Stimulated activated CD8-positive, alpha-beta memory T cell treated with anti-CD3 and anti-CD28 coated beads, Interleukin-7, amount 100 ng/mL, for 24 hours (primary cell): ENCODE measurements around the gene MACROD2.
"Not testable (repeated sequence)": the region's sequence is repeated elsewhere in the genome, so short reads cannot be mapped to it uniquely, and the experiment has no call there.

Experiments used
- DNase-seq: peaks from one replicate; pipeline ENCODE4 v3.0.0-alpha.2; 2020; ENCODE audit warnings: low read depth

Gene MACROD2

DNA sequence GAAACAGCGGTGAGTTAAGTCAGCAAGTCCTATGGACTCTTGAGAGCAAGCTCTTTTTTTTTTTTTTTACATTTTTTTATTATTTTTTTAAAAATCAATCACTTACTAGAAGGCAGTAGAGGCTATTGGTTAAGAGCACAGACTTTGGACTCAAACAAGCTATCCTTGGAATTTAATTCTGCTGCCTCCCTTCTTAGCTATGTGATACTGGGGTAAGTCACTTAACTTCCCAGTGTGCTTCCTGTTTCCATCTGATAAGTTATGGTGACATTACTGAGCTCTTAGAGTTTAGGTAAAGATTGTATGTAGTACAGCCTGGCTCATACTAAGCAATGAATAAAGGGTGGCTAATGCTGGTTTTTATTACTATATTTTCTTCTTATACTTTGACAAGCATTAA, 1112.6 kb downstream of the MACROD2 start:
- no peak for DNase-seq

- DNase-seq, result no peak
These were observed 1114.2 kb downstream of the MACROD2 start for GRCh38 chr20:15109494-15109893.

GRCh38 chr20:15111654-15112053, 1116.3 kb downstream of the MACROD2 start:
- no peak for DNase-seq

- no peak for DNase-seq
These were observed 1117.9 kb downstream of the MACROD2 start for GRCh38 chr20:15113144-15113773.

DNA sequence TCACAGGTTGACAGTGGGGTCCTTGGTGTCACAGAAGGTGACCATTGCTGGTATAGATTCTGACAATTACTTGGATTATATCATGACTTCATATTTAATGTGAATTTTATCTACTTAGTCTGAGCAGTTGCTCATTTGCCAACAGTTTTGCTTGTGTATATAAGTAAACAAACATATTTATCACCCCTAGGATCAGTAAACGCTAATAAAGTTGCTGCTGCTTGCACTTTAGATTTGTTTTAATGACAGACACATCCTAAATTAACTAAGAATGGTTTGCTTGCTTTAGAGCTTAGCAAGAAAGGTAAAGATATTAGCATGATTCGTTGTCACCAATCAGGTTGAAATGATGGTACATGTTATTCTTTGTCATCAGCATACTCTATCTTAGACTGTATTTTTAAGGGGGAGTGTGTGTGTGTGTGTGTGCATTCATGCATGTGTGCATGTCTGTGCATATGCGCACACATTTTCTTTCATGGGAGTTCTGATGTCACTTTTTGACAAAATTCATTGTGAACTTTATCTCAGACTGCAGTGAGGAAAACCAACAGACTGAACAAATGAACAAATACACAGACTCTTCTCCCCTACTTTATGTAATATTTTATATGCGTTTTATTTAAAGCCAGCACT, 1124.7 kb downstream of the MACROD2 start:
- DNase-seq, result no peak

- no peak for DNase-seq
These were observed 1127.3 kb downstream of the MACROD2 start for GRCh38 chr20:15122613-15123012.

GRCh38 chr20:15131176-15131575, 1135.9 kb downstream of the MACROD2 start:
- no peak for DNase-seq

DNA sequence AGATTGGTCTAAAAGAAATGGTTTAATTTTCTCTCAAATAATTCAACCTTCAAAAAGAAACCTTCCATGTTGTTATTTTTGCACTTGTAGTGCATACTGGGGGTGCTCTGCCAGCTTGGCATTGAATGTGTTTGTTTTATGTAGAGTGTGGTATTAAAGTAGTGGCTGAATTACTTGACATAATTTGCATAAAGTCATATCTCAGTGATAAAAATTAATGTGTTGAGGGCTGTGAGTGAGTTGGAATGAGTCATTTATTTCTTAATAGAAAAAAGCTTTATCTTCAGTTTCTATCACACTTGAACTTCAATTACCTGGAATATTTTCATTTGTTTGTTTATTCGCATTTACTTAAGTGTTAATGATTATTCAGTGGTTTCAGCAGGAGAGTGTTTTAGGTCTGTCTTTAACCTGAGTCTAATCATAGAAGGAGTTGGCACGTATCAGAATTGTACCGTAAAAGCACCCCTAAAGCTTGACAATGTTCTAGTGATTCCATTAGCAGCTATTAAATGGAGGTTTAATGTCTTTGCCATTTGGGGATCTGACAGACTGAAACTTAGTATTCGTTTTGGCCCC, 1143.3 kb downstream of the MACROD2 start:
- no peak for DNase-seq

GRCh38 chr20:15139522-15139921, 1144.2 kb downstream of the MACROD2 start:
- no peak for DNase-seq

DNA sequence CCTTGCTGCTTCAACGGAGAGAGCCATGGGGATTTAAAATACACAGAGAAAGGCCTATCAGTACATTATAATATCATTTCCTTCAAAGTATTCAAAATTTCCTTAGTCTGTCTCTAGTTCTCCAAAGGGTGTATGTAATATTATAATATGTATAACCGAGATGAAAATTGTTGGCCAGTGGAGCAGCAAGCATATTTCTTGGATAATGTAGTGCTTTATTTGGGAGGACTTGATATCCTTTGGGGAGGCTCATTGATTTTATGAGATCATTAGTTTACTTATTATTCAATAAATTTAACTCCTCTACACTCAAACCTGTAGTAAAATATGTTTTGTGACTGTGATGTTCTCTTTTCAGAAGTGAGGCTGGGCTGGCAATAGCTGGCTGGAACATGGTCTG, 1145.0 kb downstream of the MACROD2 start:
- no peak for DNase-seq

DNA sequence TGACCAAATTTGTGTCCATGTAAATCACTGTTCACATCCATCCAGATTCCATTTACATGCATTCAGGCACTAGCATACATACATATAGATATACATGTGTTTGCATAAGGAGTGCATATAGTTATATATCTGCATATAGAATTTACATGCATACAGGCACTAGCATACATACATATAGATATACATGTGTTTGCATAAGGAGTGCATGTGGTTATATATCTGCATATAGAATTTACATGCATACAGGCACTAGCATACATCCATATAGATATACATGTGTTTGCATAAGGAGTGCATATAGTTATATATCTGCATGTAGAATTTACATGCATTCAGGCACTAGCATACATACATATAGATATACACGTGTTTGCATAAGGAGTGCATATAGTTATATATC, 1145.6 kb downstream of the MACROD2 start:
- not testable (repeated sequence) for DNase-seq

DNA sequence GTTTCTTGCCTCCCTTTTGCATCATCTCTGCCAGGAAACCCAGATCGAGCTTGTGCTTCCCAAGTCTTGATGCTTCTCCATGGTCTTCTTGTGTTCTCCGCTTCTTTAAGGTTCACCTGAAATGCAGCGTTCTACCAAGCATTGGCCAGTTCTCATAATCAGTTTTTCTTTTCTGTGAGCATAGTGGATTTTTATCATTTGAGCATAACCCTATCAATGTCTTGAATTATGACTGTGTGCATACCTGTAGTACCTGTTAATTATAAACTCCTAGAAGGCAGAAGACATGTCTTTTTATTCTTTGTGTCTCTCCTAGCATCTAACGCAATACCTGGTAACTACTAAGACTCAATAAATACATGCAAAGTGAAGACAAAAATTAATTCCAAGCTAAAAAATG, 1146.5 kb downstream of the MACROD2 start:
- DNase-seq, result no peak

DNA sequence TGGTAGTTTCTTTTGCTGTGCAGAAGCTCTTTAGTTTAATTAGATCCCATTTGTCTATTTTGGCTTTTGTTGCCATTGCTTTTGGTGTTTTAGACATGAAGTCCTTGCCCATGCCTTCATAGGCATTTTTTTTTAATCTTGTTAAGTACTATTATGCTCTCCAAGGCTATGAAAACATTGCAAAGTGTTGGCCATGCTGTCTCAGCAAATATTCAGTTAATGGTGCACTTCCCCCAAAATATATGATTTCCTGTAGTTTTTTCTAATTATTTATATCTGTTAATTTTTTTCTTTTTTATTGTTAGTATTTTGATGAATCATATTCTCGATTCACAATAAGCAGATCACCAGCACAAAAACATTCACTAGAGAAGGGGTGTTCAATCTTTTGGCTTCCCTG, 1148.2 kb downstream of the MACROD2 start:
- DNase-seq, result no peak

DNA sequence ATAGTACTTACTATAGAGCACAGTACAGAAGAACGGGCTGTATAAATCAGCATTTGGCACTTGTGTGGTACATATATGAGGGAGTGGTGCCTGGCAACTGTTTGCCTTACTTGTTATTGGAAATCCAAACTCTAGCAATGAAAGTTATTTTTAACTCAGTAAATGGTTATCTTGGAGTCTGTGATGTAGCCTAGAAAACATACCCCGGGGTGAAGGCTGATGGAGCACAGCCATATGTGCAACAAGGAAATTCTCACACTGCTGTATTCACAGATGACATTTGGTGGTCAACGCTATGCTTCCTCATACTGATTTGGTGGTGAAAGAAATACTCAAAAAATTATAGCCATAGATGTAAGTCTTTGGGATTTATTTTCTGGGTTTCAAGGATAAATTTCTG, 1149.6 kb downstream of the MACROD2 start:
- DNase-seq, result no peak

DNA sequence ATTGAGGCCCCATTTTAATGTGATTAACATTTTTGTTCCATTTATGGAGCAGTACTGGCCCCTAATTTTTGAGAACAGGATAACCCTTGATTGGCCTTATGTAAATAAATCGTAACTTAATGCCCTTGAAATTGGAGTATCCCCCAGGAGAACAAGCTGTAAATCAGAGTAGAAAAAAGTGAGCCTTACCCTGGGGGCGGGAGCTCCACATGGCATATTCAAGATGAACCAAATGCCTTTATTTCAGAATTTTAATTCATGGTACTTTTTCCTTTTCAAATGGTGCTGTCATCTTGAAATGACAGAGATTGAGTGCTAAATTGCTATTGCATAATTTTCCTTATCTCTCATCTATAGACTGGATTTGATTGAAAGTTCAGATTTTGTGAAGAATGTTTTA, 1151.6 kb downstream of the MACROD2 start:
- DNase-seq, result no peak

GRCh38 chr20:15154070-15154469, 1158.8 kb downstream of the MACROD2 start:
- DNase-seq, result no peak

GRCh38 chr20:15155848-15156401, 1160.6 kb downstream of the MACROD2 start:
- no peak for DNase-seq

GRCh38 chr20:15158533-15158932, 1163.2 kb downstream of the MACROD2 start:
- no peak for DNase-seq

DNA sequence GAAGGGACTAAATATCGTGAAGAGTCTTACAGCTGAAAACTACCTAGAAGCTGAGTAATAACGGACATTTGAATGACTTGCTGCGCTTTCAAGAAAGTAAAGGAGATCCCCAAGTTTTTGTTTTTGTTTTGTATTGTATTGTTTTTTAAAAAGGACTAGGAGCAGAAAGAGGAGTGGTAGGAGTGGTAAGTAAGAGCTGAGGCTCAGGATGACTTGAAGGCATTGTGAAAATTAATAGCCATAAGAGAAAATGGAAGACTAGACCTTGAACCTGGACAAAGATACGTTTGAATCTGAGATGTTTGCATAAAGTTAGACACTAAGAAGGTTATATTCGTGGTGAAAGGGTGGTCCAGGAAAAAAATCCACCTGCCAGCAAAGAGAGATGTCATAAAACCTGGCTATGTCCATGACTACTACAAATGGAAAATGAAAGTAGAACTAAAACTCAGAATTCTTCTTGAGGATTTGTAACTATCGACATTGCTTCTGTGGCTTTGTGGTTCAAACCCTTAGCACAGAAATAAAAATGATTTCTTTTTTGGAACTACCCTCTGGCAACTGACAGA, 1166.8 kb downstream of the MACROD2 start:
- no peak for DNase-seq

DNA sequence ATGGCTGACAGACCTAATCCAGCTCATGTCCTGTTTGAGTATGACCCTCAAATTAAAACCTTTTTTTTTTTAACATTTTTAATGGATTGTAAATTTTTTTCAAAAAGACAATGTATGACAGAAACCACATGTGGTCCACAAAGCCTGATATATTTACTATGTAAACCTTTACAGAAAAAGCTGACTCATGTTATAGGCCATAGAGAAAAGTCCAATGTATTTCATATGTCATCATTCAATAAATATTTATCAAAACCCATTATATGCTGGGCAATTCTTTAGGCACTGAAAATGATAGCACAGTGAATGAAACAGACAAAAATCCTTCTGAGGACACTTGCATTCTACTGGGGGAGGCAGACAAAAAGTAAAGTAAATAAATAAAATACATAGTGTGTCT, 1168.3 kb downstream of the MACROD2 start:
- DNase-seq, result no peak

DNA sequence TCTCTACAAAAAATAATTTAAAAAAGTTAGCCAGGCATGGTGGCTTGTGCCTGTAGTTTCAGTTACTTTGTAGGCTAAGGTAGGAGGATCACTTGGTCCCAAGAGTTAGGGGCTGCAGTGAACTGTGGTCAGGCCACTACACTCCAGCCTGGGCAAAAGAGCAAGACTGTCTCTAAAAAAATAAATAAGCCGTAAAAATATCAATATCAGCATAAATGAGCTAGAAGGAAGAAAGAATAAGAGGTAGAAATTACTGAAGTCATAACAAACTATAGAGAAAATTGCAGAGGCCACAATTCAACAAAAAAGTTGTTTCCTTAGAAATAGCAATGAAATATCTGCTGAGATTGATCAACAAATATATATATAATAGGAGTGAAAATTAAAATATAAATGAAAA, 1169.4 kb downstream of the MACROD2 start:
- DNase-seq, result no peak

DNA sequence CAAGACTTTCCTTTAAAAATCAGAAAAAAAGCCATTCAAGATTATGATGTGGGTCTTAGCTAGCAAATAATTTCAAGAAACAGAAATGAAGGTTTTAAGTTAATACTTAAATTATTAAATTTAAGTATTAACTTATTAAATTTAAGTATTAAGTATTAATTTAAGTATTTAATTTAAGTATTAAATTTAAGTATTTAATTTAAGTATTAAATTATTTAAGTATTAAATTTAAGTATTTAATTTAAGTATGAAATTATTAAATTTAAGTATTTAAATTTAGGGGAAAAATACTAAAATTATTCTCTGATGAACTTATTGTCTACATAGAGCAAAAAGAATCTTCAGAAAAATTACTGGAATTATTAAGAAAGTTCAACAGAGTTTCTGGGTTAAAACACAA, 1171.4 kb downstream of the MACROD2 start:
- no peak for DNase-seq

DNA sequence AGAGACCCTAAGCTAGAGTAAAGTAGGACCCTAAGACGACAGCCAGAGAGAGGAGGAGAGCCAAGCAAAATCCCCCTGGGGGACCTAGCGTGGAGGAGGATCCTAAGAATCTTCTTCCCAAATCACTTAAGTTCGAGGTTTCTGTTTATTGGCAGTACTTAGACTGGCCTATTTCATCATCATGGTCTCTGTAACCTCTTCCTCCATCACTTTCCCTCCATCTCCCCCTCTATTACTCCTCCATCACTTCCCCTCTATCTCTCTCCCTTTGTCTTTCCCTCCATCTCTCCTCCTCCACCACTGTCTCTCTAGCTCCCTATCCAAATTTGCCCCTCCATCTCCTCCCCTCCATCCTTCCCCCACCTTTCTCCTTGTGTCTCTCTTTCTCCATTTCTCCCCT, 1175.7 kb downstream of the MACROD2 start:
- DNase-seq, result no peak
